GM18858 (cell line): ENCODE measurements around the gene THSD4.

Experiments used
- ATAC-seq: cut with Tn5 transposase; IDR thresholded peaks from one replicate; pipeline ENCODE4 v1.9.1; 2021; ENCODE audit not compliant: unreplicated experiment

The THSD4 gene

DNA sequence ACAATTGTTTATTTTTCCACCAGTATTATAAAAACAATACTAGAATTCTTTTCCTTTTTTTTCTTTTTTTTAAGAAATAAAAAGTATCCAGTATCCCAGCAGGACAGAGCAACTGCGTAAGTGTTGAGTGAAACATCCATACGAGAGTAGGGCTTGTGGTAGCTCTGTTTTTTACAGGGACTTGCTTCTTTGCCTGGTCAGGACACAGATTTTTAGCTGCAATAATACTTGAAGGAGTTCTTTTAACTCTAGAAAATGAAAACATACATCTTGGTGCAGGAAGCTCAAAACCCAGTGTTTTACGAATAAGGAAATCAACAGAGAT lies 397.4 kb downstream of the THSD4 start:
- ATAC-seq, result no peak

GRCh38 chr15:71515375-71516186 lies 400.3 kb downstream of the THSD4 start:
- no peak for ATAC-seq

DNA sequence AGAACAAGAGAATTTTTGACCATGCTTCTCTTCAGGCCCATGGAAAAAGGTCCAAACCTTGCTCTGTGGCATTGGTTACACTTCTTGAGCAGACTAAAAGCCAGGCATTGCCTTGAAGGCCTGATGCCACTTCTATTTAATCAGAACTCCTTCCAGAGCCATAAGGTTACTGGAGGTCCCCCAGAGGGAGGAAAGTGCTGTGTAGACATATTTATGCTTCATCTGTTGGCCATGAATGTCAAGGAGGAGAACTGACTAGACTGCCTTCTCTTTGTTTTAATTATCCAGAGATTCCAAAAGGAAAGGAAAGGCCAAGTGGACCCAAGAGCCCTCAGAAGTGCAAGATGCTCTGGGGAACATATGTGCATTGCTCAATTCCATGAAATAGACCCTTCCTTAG lies 402.5 kb downstream of the THSD4 start:
- no peak for ATAC-seq

GRCh38 chr15:71518661-71519060 lies 403.4 kb downstream of the THSD4 start:
- no peak for ATAC-seq

- ATAC-seq, result no peak
These were observed 411.0 kb downstream of the THSD4 start for GRCh38 chr15:71526060-71526820.

- no peak for ATAC-seq
These were observed 414.1 kb downstream of the THSD4 start for GRCh38 chr15:71529361-71529760.

DNA sequence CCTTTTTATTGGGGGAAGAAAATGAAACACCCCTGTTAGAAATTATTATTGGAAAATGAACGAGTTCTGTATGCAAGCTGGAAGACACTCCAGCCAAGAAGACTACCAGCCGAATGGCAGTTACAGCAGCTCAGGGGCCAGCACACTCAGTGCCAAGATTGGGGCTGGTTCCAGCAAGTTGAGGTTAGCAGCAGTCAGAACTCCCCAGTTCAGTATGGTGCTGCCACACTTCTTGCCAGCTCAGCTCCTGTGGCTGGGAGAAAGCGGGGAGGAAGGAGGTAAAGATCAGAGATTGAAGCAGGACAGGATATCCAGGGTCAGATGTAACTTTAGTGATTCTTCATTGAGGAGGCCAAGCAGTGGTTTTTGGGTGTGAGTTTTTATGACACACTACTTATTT lies 414.8 kb downstream of the THSD4 start:
- ATAC-seq, result no peak

GRCh38 chr15:71532994-71533393 lies 417.7 kb downstream of the THSD4 start:
- no peak for ATAC-seq

- ATAC-seq, result no peak
These were observed 422.9 kb downstream of the THSD4 start for GRCh38 chr15:71538181-71538580.

DNA sequence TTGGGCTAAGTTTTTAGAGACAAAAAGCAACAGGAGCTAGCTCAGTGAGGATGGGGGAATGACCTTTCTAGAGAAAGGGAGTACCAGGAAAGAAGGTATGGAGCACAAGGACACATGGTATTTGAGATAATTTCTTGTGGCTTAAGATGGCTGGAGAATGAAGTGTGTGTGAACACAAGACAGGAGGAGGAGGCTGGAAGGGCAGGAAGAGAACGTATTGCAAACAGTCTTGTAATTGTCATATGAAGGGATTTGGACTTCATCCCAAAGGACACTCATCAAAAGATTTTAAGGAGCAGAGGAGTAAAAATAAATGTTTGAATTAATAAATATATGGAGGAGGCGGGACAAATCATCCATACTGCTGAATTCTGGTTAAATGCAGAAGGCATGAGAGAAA lies 426.5 kb downstream of the THSD4 start:
- ATAC-seq, result no peak

DNA sequence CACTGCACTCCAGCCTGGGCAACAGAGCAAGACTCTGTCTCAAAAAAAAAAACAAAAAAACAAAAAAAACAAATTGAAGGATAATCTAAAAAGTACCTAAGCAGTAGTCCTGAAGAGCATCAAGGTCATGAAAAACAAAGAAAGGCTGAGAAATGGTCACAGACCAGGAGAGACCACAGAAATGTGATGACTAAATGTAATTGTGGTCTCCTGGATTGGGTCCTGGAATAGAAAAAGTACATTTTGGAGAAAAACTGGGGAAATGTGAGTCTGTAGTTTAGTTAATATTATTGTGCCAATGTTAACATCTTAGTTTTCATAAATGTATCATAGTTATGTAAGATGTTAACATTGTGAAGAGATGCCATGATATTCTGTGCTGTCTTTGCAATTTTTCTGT lies 427.6 kb downstream of the THSD4 start:
- ATAC-seq, result no peak

DNA sequence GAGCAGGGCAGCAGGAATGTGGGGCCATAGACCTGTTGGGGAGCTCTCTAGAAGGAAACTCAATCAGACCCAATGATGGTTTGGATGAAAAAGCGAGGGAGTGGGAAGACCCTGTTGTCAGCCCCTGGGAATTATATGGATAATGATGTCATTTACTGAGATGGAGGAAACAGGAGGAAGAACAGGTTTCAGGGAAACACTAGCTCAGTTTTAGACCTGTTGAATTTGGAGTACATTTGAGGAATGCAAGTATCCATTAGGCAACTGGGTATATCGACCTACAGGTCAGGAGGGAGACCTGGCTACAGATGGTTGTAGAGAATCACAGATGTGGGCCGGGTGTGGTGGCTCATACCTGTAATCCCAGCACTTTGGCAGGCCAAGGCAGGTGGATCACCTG lies 428.1 kb downstream of the THSD4 start:
- ATAC-seq, result no peak

DNA sequence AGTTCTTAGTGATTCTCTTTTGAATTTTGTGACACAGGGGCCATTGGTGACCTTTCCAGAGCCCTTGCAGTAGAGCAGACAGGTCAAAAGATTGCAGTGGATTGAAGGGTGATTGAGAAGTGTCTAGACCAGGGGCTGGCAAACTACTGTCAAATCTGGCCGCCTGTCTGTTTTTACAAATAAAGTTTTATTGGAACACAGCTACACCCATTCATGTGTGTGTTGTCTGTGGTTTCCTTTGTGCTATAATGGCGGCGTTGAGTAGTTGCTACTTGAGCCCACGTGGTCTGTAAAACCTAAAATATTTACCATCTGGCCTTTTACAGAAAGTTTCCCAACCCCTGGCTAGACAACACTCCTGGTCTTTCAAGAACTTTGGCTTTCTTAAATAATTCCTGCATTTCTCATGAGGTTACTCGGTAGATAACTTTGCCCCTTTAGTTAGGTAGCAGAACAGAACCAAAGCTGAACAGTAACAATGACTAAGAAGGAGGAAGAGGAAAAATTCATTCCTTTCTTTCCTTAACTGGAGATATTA lies 430.0 kb downstream of the THSD4 start:
- no peak for ATAC-seq

DNA sequence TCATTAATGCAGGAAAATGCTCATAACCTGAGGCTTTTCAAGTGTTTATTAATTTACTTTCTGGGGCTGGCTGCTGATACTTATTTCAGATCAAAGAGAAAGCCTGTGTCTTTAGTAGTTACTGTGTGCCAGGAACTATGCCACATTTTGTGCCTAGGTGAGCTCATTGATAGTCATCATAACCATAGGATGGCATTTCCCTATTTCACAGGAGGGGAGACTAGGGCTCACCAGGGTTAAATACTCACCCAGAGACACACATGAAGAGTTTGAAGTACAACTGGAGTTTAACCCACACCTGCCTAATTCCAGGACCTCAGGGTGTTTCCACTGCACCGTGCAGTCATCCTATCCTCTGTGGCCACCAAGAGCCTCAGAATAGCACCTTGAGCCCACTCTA lies 430.7 kb downstream of the THSD4 start:
- ATAC-seq, result no peak

DNA sequence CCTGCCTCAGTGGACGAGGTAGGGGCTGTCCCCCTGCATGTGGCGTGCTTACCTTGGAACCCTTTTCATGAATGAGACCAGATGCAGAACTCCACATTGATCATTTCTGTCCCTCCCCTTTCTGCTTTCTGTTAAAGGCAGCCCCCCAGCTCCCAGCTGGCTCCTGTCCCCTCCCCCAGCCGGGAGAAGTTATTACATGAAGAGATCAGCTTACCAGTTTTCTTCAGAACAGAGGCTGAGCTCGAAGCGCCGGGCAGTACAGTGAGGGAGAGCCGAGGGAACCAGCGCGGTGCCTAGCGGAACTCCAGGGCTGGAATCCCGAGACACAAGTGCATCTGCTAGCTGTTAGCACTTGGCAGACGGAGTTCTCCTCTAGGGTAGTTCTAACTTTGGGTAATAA lies 431.7 kb downstream of the THSD4 start:
- no peak for ATAC-seq

- no peak for ATAC-seq
These were observed 433.1 kb downstream of the THSD4 start for GRCh38 chr15:71548401-71548807.

GRCh38 chr15:71549091-71549490 lies 433.8 kb downstream of the THSD4 start:
- ATAC-seq, result no peak

GRCh38 chr15:71549697-71550096 lies 434.4 kb downstream of the THSD4 start:
- ATAC-seq, result no peak

DNA sequence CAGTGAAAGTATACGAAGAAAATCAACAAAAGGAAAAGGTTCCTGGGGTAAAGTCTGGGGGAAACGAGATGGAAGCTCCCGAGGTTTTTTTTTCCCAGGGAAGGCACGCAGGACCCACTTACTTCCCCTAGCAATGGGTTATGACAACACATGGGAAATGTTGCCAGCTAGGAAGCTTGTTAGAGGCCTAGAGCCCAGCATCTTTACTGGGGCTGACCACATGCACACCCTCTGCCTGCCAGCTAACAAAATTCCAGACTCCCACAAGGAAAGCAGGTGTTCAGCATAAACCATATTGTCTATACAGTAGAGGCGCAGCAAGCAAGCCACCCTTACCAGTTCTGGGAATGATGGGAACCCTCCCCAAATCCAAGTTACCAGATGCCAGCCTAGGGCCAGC lies 436.3 kb downstream of the THSD4 start:
- no peak for ATAC-seq

GRCh38 chr15:71559098-71559497 lies 443.8 kb downstream of the THSD4 start:
- no peak for ATAC-seq

- no peak for ATAC-seq
These were observed 444.3 kb downstream of the THSD4 start for GRCh38 chr15:71559616-71560015.

- no peak for ATAC-seq
These were observed 447.0 kb downstream of the THSD4 start for GRCh38 chr15:71562251-71562650.
